HG02588 (cell line): Measurements from ENCODE around the gene SCART1.
"Not testable (repeated sequence)": the region's sequence is repeated elsewhere in the genome, so short reads cannot be mapped to it uniquely, and the experiment has no call there.

Source experiments
- ATAC-seq: cut with Tn5 transposase; IDR thresholded peaks from one replicate; pipeline ENCODE4 v1.9.1; 2021; ENCODE audit warnings: mild to moderate bottlenecking, moderate library complexity; ENCODE audit not compliant: unreplicated experiment

The SCART1 gene

DNA sequence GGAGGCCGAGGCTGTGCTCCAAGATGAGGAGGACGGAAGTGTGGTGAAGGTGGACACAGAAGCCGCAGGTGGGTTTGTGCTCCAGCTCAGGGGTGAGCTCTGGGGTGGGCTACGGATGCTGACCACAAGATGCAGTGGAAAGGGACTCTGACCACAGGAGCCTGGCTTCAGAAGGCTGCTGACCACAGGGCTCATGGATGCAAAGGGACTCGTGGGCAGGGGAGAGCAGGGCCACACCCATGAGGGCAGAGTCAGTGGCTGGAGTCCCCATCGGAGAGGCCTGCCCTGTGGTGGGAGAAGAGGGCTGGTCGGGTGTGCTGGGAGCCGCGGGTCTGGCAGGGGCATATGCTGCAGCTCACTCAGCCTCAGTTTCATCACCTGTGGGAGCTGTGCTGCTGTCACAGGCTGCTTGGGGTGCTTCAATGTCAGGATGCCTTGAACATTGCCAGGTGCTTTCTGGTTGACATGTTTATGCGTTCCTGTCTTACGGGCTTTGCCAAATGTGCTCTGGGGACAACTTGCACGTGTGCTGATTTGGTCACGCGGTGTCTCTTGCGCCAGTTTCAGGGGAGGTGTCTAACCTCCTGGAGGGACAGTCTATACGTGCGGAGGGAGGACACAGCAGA, 13.7 kb downstream of the SCART1 start:
- no peak for ATAC-seq

DNA sequence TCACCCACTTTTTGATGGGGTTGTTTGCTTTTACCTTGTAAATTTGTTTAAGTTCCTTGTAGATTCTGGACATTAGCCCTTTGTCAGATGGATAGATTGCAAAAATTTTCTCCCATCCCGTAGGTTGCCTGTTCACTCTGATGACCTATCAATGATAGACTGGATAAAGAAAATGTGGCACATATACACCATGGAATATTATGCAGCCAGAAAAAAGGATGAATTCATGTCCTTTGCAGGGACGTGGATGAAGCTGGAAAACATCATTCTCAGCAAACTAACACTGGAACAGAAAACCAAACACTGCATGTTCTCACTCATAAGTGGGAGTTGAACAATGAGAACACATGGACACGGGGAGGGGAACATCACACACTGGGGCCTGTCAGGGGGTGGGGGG, 15.5 kb downstream of the SCART1 start:
- ATAC-seq, result not testable (repeated sequence)

DNA sequence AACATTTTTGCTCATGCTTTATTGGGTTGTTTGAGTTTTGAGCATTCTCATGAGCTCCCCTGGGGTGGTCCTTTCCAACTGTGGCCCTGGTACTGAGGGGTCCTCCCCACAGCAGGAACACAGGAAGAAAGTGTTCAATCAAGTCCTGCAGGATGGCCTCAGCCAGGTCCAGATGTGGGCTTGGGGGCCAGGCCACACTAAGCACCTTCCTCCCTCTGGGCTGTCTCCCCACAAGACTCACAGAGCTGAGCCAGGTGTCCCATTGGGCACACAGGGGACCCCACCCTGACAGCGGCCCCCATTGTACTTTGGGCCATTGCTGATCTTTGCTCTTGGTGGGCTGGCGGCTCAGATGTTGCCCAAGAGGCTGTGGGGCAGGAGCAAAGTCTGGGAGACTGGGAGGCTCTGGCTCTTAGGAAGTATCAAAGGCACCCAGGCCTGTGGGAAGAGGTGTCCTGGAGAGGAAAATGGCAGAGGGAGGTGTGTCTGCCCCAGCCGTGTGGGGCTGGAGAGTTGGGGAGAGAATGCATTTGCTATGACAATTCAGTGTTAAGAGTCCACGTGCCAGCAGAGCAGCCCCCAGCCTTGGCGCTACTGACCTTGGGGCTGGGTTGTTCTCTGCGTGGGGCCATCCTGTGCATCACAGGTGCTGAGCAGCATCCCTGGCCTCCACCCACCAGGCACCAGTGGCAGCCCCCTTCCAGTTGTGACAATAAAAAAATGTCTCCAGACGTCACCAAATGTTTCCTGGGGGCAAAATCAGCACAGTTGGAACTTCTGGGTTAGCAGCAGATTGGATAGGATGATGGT, 17.8 kb downstream of the SCART1 start:
- no peak for ATAC-seq

DNA sequence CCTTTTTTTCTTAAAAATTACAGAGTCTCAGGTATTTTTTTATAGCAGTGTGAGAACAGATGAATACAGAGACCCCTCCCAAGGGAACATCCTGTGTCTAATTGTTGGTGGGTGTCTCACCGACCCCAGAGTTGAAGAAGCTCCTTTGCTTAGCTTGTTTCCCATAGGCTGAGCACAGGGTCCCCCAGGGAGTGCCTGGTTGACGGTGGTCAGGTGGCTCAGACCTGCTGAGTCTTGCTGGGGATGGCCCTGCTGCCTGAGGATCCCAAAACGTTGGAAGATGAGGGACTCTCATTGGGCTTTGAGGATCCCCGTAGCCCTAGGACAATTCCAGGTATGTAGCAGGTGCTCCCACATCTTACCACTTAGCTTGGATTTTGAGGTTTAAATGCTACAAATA, 19.5 kb downstream of the SCART1 start:
- ATAC-seq, result no peak

DNA sequence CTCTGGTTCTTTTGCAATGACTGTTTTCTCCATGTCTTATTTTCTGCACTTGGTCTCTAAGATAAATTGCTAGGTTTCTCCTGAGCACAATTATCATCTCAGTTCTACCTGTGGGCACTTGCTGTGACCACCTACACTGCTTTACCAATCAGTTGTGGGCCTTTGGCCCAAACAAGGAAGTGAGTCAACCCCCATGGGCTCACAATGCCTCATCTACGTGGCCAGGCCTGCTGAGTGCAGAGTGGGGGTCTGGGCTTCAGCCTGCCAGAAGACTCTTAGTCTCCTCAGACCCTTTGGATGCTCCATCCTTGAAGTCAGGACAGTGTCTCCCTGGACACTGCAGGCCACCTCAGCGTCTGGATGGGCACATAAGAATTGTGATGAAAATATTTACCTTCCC, 20.3 kb downstream of the SCART1 start:
- no peak for ATAC-seq

DNA sequence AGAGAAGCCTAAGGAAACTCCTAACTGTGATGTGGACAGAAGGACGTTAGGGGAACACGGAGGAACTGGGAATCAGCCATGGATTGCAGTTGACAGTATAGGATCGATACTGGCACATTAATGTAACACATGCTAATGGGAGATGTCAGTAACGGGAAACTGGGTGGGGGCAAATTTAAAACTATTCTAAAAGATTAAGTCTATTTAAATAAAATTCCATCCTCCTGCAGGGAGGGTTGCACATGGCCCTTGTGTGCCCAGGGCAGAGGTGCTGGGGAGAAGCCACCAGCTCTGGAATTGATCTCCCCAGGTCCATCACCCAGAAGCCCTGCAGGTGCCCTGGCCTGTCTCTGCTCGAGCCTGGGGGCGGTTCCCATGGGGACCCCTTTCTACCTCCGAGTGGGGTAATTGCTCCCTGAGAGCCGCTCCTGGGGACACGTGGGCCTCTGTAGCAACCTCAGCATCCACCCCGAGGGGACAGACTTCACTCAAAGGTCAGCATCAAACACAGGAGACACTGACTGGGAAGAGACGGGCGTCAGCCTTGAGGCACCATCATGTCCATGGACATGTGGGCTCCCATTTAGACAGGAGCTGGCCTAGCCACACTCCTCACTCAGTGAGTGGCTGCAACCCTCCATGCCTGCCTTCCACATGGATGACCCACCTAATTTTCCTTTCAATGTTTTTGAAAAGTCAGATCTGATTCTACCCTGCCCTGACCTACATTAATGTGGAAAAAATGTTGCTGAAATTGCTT, 21.1 kb downstream of the SCART1 start:
- ATAC-seq, result no peak

DNA sequence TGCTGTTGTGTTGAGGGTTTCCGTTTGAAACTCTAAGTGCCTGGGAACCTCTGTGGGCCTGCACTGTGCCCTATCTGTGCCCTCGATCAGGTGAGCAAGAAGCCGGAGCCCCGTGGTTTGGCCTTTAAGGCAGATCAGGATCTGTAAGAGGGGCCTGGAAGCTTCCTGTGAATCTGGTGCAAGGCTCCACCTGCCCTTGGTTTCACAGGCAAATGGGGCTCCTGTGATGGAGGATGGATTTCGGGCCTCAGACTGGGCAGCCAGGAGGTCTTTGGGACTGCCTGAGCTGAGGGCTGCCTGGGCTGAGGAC, 21.6 kb downstream of the SCART1 start:
- no peak for ATAC-seq

DNA sequence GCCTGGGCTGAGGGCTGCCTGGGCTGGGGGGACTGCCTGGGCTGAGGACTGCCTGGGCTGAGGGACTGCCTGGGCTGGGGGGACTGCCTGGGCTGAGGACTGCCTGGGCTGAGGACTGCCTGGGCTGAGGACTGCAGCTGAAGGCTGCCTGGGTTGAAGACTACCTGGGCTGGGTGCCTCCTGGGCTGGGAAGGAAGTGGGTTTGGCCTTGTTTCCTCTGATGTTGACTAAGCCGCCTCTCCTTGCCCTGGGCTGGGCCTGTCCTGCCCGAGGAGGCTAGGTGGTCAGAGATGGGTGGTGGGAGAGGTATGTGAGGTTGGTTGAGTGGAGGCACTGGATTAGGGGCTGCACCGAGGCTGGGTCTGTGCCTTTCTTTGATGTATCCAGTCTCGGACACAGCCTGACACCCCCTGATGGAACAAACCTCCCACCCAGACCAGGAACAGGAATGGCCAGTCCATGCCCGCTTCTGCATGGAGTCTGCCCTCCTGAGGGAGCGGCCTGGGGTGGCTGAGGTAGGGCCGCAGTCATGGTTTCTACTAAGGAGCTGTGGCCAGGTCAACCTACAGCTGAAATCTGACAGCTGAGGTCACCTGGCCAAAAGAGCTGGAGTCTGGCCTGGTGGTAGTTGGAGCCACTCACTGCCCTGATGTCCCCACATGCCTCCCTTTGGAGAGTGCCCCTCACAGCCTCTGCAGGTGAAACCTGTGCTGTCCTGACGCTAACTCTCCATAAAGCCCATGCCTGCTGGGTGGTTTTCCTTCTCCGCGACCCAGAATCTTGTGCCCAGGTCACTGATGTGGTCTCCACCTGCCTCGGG, 22.3 kb downstream of the SCART1 start:
- ATAC-seq, result no peak

DNA sequence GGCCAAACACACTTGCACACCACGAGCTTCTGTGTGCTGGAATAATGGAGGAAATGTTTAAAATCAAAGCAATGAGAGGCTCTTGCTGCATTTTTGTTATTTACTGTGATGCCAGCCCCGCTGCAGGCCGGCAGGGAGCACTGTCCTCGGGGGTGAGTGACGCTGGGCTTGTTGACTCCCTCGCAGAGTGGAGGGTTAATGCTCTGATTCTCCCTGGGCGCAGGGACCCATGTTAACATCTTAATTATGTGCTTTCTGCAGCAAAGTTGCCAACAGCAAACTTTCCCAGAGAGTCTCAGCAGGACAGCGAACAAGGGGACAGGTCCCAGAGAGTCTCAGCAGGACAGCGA, 22.9 kb downstream of the SCART1 start:
- no peak for ATAC-seq

DNA sequence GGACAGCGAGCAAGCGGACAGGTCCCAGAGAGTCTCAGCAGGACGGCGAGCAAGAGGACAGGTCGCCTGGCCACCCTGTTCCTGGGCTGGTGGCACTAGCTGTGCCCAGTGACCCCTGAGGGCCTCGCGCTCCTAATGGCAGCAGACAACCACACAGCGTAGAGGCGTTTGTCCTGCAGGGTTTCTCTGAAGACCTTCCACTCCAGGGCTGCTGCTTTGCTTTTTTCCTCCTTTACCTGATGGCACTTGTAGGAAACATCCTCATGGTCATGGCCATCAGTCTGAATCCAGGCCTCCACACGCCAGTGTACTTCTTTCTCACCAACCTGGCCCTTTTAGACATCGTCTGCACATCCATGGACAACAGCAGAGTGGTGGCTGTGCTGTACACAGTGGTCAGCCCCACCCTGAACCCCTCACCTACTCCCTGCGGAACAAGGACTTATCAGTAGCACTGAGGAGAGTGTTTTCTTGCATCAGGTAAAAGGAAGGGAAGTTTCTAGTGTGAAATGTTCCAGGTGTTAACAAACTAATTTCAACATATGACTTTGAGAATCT, 27.4 kb downstream of the SCART1 start:
- no peak for ATAC-seq

DNA sequence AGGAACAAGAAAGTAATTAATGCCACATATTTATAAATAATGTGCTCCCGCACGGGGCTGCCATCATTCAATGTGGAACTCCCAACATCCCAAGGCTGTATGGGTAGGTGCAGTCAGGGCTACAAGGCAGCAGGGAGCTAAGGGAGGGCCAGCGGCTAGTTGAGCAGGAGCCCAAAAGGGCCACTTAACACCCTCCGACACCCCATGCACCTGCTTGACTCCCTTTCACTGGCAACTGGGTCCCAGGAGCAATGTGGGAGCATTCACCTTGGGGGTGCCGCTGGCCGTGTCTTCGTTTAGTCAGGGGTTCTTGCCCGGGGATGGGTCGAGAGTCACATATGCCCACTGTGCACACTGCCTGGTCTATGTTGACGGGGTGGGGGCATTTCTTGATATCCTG, 27.9 kb downstream of the SCART1 start:
- no peak for ATAC-seq

DNA sequence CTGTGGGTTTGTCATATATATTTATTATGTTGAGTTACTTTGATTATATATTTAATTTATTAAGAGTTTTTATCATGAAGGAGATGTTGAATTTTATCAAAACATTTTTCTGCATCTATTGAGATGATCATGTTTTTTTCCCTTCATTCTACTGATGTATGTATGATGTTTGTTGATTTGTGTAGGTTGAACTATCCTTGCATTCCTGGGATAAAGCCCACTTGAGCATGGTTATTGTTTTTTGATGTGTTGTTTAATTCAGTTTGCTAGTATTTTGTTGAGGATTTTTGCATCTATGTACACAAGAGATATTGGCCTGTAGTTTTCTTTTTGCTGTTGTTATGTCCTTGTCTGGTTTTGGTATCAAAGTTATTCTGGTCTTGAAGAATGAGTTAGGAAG, 31.1 kb downstream of the SCART1 start:
- no peak for ATAC-seq

DNA sequence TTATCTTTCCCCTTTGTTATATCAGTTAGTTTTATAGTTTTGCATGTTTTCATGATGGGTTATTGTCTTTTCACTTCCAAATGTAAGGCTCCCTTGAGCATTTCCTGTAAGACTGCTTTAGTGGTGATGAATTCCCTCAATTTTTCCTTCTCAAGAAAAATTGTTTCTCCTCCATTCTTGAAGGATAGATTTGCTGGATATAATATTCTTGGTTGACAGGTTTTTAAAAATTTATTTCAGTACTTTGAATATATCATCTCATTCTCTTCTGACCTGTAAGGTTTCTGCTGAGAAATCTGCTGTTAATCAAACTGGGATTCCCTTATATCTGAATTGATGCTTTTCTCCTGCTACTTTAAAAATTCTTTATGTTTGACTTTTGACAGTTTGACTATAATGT, 33.3 kb downstream of the SCART1 start:
- no peak for ATAC-seq

DNA sequence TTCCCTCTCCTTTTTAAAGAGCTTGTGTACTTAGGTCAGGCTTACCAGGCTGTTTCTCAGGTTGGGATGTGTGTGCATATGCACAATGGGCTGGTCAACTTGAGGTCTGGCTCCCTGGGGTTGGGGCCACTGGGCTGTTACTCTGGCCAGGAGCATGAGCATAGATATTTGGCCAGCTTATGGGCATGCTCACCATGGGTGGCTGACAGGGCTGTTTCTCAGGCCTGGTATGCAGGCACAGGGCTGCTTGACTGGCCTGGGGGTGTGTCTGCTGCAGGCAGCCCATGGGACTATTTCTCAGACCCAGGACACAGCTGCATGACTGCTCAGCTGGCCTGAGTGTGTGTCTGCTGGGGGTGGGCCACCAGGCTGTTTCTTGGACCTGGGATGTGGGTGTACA, 34.6 kb downstream of the SCART1 start:
- ATAC-seq, result no peak

DNA sequence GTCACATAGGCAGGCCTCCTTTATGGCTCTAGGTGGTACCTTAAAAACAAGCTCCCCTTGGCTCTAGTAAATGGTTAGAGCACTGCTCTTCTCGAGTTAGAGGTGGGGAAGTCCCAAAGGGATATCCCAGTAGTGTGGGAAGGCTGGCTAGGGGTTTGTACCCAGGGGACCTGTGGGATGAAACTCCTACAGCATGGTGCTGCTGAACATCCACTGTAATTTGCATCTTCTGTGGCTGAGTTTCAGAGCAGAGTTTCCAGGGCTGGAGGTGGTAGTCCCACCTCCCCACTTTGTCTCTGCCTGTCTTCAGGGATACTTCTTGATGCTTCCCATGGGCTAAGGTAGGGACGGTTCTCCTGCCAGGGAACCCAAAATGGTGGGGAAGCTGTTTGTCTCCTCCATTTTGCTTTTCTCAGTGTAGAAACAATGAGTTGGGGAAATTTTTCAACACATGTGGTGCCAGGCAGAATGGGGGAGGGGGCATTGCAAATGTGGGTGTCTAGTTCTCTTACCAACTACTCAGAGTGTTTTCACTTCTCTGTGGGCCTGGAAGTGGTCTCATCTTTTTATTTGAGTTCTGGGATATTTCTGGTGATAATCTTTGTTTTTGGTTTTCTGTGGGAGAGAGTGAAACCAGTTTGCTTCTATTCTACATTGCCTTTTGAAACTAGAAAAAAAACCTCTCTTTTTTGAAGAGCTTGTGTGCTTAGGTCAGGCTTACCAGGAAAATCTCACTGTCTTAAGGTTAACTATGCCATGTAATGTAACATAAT, 36.3 kb downstream of the SCART1 start:
- ATAC-seq, result no peak

DNA sequence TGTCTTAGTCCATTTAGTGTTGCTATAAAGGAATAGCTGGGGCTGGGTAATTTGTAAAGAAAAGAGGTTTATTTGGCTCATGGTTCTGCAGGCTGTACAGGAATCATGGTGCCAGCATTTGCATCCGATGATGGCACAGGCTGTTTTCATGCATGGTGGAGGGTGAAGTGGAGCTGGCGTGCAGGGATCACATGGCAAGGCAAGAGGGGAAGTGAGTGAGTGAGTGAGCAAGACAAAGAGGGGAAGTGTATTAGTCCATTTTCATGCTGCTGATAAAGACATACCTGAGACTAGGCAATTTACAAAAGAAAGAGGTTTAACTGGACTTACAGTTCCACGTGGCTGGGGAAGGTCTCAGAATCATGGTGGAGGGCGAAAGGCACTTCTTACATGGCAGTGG, 39.8 kb downstream of the SCART1 start:
- ATAC-seq, result not testable (repeated sequence)

DNA sequence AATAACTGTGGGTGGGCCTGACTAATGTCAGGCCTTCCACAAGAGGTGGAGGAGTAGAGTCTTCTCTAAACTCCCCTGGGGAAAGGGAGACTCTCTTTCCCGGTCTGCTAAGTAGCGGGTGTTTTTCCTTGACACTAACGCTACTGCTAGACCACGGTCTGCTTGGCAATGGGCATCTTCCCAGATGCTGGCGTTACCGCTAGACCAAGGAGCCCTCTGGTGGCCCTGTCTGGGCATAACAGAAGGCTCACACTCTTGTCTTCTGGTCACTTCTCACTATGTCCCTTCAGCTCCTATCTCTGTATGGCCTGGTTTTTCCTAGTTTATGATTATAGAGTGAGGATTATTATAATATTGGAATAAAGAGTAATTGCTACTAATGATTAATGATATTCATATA, 43.6 kb downstream of the SCART1 start:
- ATAC-seq, result not testable (repeated sequence)

DNA sequence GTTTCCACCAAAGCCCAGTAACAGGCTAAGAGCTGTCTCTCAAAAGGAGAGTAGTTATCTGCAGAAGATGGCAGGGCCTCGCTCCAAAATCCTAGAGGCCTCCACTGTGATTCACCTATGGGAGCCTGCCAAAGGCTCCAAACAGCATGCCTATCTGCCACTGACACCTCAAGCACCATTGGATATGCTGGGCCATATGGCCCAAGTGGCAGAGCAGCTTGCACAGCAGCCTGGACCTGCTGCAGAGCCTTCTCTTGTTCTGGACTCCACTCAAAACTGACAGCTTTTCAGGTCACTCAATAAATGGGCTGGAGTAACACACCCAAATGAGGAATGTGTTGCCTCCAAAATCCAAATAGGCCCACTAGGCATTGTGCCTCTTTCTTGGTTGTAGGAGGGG, 45.4 kb downstream of the SCART1 start:
- ATAC-seq, result not testable (repeated sequence)

DNA sequence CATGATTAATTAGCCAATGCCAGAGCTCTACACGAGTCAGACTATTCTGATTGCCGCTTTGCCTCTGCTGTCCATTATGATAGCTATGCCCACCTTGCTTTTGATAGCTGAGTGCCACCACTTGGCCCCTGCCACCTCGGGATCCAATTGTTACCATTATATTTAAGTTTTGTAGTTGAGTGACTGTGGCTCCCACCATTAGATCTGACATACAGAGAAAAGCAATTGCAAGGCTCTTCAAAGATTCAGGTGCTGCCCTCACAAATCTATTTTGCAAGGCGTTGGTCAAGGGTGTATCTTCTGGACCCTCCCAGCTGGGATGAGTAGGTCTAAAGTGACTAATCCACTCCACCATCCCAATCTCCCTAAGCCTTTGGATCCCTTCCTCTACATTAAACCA, 47.2 kb downstream of the SCART1 start:
- not testable (repeated sequence) for ATAC-seq

DNA sequence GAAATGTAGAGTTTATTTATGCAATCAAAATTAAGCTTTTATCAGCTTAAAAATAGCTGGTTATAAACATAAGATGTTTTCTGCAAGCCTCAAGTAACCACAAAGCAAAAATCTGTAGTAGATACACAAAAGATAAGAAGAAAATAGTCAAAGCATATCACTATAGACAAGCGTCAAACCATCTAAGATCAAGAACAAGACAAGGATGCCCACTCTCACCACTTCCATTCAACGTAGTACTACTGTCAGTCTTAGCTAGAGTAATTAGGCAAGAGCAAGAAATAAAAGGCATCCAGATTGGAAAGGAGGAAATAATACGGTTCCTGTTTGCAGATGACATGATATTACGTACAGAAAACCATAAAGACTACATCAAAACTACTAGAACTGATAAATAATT, 56.0 kb downstream of the SCART1 start:
- ATAC-seq, result no peak
